Peyer's patch (tissue), 4 donors: ENCODE data around the gene NUP98. TPM values are rescaled to one million over a fixed set of nuclear protein-coding genes. Genes with fewer than 3 reads are reported as not detected.

ENCODE experiments used
- DNase-seq, 3 donors: peaks; one replicate each; pipeline ENCODE4 v3.0.0-alpha.2; 2017 to 2019
- H3K27ac ChIP-seq, 4 donors: fragments of 200-600 bp; sonication (generic); one replicate each; pipeline ENCODE4 v1.5.1; 2016 to 2019
- H3K27me3 ChIP-seq, 2 donors: fragments of 200-600 bp; sonication (generic); one replicate each; pipeline ENCODE4 v1.5.1; 2019
- H3K36me3 ChIP-seq, 3 donors: fragments of 200-600 bp; sonication (generic); one replicate each; pipeline ENCODE4 v1.5.1; 2016 to 2019
- H3K4me1 ChIP-seq, 4 donors: fragments of 200-600 bp; sonication (generic); one replicate each; pipeline ENCODE4 v1.5.1; 2016 to 2019
- H3K4me3 ChIP-seq, 4 donors: fragments of 200-600 bp; sonication (generic); 1 replicate in 3 of 4; 2 replicates in 1 of 4; pipeline ENCODE4 v1.5.1; 2016 to 2019; ENCODE audit warnings: mild to moderate bottlenecking in 1 of 4
- H3K9me3 ChIP-seq, 4 donors: fragments of 200-600 bp; sonication (generic); one replicate each; pipeline ENCODE4 v1.5.1; 2016 to 2019; ENCODE audit warnings: mild to moderate bottlenecking in 1 of 4
- POLR2A ChIP-seq, 2 donors: fragments of 450-650 bp; IDR thresholded peaks; one replicate each; pipeline ENCODE4 v1.5.1; 2017; ENCODE audit warnings: antibody characterized with exemption in 2 of 2, mild to moderate bottlenecking in 2 of 2, moderate library complexity in 2 of 2
- total RNA-seq, 4 donors: library from RNA; depleted of rRNA; stranded (reverse); fragments of >200 nt; gene quantifications; one replicate each; pipeline ENCODE4 v1.1.0, GENCODE V29; 2016
- TF ChIP-seq, protein P1 (sequence below), 6 experiments: fragments of 450-650 bp in 4 of 6; fragments of 200-600 bp in 2 of 6; sonication (generic) in 1 of 6; IDR thresholded peaks; one replicate each; pipeline ENCODE4 v1.5.1; 2017 to 2019; ENCODE audit warnings: antibody characterized with exemption in 6 of 6, mild to moderate bottlenecking in 3 of 6, moderate library complexity in 1 of 6

NUP98 gene
- total RNA-seq = 100 to 1,000 TPM in 1 of 4 donors, 10 to 100 TPM in 3; 67.7 to 113 (median 86.8) TPM

GRCh38 chr11:3797329-3798090 lies at the start of gene NUP98:
NUP98 (minus strand) TSS chr11:3797554; CDS start chr11:3782117, 15,437 bp downstream.
- H3K4me1 ChIP-seq = peaks cover 0 to 32% (median 7%) of the 10 kb centered on the region in 4 donors
- no peaks in the 10 kb centered on the region for H3K9me3 ChIP-seq
- H3K36me3 ChIP-seq = peaks cover 0 to 21% (median 0%) of the 10 kb centered on the region in 3 donors
- H3K4me3 ChIP-seq = peak within 1 kb of the TSS; percentile 80 to 87 (median 82)
- H3K27me3 ChIP-seq = no peaks in the 10 kb centered on the region
- peak within 1 kb of the TSS; percentile 93 to 95 (median 94) for H3K27ac ChIP-seq
- TF ChIP-seq POLR2A (IDR thresholded peaks at IDR 0.05) = peak; percentile 98 to 99
- TF ChIP-seq, protein P1, sequence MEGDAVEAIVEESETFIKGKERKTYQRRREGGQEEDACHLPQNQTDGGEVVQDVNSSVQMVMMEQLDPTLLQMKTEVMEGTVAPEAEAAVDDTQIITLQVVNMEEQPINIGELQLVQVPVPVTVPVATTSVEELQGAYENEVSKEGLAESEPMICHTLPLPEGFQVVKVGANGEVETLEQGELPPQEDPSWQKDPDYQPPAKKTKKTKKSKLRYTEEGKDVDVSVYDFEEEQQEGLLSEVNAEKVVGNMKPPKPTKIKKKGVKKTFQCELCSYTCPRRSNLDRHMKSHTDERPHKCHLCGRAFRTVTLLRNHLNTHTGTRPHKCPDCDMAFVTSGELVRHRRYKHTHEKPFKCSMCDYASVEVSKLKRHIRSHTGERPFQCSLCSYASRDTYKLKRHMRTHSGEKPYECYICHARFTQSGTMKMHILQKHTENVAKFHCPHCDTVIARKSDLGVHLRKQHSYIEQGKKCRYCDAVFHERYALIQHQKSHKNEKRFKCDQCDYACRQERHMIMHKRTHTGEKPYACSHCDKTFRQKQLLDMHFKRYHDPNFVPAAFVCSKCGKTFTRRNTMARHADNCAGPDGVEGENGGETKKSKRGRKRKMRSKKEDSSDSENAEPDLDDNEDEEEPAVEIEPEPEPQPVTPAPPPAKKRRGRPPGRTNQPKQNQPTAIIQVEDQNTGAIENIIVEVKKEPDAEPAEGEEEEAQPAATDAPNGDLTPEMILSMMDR (IDR thresholded peaks at IDR 0.05) = peak in 2 of 6 experiments; percentile 8 to 31
- DNase-seq = peak; percentile 99 to 100 (median 100)

GRCh38 chr11:3845670-3846069 lies 48.3 kb upstream of the NUP98 start:
- no peak for TF ChIP-seq POLR2A (IDR thresholded peaks at IDR 0.05)
- TF ChIP-seq, protein P1 (IDR thresholded peaks at IDR 0.05) = no peak
- Histone ChIP-seq H3K4me1 (peaks cover 0 to 7% (median 1%) of the 10 kb centered on the region in 4 donors), H3K4me3 (no peak overlapping the region), H3K36me3 (no peaks in the 10 kb centered on the region), H3K27me3 (no peaks in the 10 kb centered on the region), H3K9me3 (no peaks in the 10 kb centered on the region), H3K27ac (no peak overlapping the region)
- DNase-seq = no peak

GRCh38 chr11:3845246-3845645 lies 47.9 kb upstream of the NUP98 start:
- Histone ChIP-seq H3K27ac (no peak overlapping the region), H3K4me3 (no peak overlapping the region), H3K27me3 (no peaks in the 10 kb centered on the region), H3K4me1 (peaks cover 0 to 7% (median 1%) of the 10 kb centered on the region in 4 donors), H3K36me3 (no peaks in the 10 kb centered on the region), H3K9me3 (no peaks in the 10 kb centered on the region)
- no peak for DNase-seq
- TF ChIP-seq, protein P1 (IDR thresholded peaks at IDR 0.05) = no peak
- no peak for TF ChIP-seq POLR2A (IDR thresholded peaks at IDR 0.05)

DNA sequence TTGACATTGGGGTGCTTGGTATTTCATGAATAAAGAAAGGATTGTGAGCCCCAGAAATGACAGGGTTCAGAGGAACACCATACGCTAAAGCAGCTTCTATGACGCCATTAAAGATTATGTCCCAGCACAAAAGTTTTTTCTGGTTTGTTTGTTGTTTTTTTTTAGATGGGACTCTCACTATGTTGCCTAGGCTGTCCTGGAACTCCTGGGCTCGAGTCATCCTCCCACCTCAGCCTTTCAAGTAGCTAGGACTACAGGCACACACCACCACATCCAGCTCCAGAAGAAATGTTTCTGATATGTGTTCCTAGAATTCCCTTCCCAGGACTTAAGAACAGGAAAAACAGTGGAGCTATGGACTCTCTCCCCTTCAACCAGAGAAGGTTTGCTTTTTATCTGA lies 46.0 kb upstream of the NUP98 start:
- no peak for TF ChIP-seq POLR2A (IDR thresholded peaks at IDR 0.05)
- TF ChIP-seq, protein P1 (IDR thresholded peaks at IDR 0.05) = no peak
- H3K36me3 ChIP-seq = no peaks in the 10 kb centered on the region
- no peaks in the 10 kb centered on the region for H3K27me3 ChIP-seq
- H3K27ac ChIP-seq = no peak overlapping the region
- DNase-seq = no peak
- peaks cover 0 to 20% (median 5%) of the 10 kb centered on the region in 4 donors for H3K4me1 ChIP-seq
- no peak overlapping the region for H3K4me3 ChIP-seq
- H3K9me3 ChIP-seq = no peaks in the 10 kb centered on the region

DNA sequence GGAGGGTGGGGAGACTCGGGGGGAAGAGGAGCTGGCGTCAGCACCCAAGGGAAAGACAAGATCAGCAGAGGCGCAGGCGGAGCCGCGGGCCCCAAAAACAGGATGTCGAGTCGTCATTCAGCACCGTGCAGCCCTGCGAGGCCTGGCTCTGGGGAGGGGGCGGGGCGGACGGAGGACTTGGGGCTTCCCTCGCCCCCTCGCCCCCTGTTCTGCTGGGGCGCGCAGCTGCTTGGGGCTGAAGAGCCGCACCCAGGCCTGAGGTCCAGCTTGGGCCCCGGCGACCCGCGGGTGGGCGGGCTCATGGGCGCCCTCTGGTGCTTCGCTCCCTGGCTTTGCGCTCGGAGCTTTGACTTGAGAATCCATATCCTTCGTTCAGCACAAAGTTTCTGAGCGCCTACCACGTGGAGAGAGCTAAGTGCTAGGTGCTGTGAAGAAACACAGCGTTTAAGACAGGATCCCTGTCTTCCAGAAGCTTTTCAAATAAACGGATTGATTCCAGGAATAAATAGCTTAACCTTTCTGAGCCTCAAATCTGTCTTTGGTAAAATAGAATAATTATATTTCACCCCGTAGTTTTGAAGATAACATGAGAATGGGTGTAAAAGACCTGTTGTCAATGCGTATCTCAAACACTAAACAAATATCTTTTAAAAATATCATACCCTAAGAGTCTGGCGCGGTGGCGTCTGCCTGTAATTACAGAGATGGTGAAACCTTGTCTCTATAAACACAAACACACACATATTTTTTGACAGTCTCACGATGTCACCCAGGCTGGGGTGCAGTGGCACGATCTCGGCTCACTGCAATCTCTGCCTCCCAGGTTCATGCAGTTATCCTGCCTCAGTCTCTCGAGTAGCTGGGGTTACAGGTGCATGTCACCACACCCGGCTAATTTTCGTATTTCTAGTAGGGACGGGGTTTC lies 44.3 kb upstream of the NUP98 start:
- peaks cover 0 to 32% (median 19%) of the 10 kb centered on the region in 4 donors for H3K4me1 ChIP-seq
- H3K4me3 ChIP-seq = peak overlapping the region; percentile 63 to 96 (median 84)
- H3K36me3 ChIP-seq = no peaks in the 10 kb centered on the region
- DNase-seq = peak; percentile 91 to 95 (median 92)
- H3K27me3 ChIP-seq = no peaks in the 10 kb centered on the region
- H3K27ac ChIP-seq = peak overlapping the region; percentile 93 to 99 (median 98)
- peak; percentile 43 to 55 for TF ChIP-seq POLR2A (IDR thresholded peaks at IDR 0.05)
- TF ChIP-seq, protein P1 (IDR thresholded peaks at IDR 0.05) = peak; percentile 43 to 88 (median 80)
- no peaks in the 10 kb centered on the region for H3K9me3 ChIP-seq
